ENCODE results near the gene GALNT13.

Gene GALNT13

DNA sequence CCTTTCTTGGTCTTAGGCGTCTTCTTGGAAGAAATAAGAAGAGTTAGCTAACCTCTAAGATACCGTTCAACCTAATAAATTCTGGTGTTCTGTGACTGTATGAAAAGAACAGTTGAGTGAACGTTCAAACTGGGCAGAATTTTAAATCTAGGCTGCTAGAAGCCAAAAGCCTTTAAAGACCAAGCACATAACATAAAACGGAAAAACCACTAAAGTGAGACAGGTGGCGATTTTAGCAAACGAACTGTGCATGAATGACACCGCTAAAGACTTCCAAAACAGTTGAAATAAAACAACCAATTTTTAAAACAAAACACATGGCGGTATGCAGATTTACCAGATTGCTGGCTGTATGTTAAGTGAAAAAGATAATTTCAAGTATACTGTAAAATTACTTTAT is 73.1 kb downstream of the GALNT13 start:
- H3K79me2 ChIP-seq (ENCODE audit: insufficient read depth, low read depth), result no peaks in the 10 kb centered on the region
- H3K9ac ChIP-seq, result no peak overlapping the region
- H3K4me1 ChIP-seq (ENCODE audit: low read depth, poor library complexity, severe bottlenecking), result no peaks in the 10 kb centered on the region
- no peak overlapping the region for H3K4me2 ChIP-seq
- H2AFZ ChIP-seq (ENCODE audit: low read depth), result no peak overlapping the region
- TF ChIP-seq, protein P1, sequence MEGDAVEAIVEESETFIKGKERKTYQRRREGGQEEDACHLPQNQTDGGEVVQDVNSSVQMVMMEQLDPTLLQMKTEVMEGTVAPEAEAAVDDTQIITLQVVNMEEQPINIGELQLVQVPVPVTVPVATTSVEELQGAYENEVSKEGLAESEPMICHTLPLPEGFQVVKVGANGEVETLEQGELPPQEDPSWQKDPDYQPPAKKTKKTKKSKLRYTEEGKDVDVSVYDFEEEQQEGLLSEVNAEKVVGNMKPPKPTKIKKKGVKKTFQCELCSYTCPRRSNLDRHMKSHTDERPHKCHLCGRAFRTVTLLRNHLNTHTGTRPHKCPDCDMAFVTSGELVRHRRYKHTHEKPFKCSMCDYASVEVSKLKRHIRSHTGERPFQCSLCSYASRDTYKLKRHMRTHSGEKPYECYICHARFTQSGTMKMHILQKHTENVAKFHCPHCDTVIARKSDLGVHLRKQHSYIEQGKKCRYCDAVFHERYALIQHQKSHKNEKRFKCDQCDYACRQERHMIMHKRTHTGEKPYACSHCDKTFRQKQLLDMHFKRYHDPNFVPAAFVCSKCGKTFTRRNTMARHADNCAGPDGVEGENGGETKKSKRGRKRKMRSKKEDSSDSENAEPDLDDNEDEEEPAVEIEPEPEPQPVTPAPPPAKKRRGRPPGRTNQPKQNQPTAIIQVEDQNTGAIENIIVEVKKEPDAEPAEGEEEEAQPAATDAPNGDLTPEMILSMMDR (conservative IDR thresholded peaks at IDR 0.05; ENCODE audit: low read depth, low read length), result no peak
- H3K36me3 ChIP-seq (ENCODE audit: insufficient read depth), result no peaks in the 10 kb centered on the region
- H4K20me1 ChIP-seq (ENCODE audit: insufficient read depth), result no peaks in the 10 kb centered on the region
- H3K27me3 ChIP-seq (ENCODE audit: insufficient read depth, low read depth), result no peaks in the 10 kb centered on the region
- no peak overlapping the region for H3K4me3 ChIP-seq (IDR thresholded peaks at IDR 0.05; ENCODE audit: insufficient read depth, low read depth, low read length)
- H3K27ac ChIP-seq, result no peak overlapping the region

DNA sequence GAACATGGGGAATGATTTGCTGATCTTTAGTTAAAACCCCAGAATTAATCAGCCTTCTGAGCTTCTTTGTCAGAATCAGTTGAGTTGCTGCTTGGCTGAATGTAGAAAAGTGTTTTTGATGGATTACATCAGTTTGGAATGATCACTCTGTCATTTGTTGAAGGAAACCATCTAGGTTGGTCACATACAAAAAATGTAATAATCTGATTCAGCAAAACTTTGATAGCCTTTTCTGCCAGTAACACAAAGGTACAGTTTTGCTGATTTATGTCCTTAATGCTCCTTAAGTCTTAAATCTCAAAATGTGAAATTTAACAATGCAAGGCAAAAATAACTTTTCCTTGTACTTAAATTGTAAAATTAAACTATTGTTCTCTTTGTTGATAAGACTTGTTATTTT is 74.3 kb downstream of the GALNT13 start:
- Histone ChIP-seq H3K4me3 (IDR thresholded peaks at IDR 0.05; ENCODE audit: insufficient read depth, low read depth, low read length) (no peak overlapping the region), H3K4me1 (ENCODE audit: low read depth, poor library complexity, severe bottlenecking) (no peaks in the 10 kb centered on the region), H3K4me2 (no peak overlapping the region), H3K9ac (no peak overlapping the region), H3K27ac (no peak overlapping the region), H3K27me3 (ENCODE audit: insufficient read depth, low read depth) (no peaks in the 10 kb centered on the region), H4K20me1 (ENCODE audit: insufficient read depth) (no peaks in the 10 kb centered on the region), H2AFZ (ENCODE audit: low read depth) (no peak overlapping the region), H3K36me3 (ENCODE audit: insufficient read depth) (no peaks in the 10 kb centered on the region), H3K79me2 (ENCODE audit: insufficient read depth, low read depth) (no peaks in the 10 kb centered on the region)
- TF ChIP-seq, protein P1 (conservative IDR thresholded peaks at IDR 0.05; ENCODE audit: low read depth, low read length), result no peak

DNA sequence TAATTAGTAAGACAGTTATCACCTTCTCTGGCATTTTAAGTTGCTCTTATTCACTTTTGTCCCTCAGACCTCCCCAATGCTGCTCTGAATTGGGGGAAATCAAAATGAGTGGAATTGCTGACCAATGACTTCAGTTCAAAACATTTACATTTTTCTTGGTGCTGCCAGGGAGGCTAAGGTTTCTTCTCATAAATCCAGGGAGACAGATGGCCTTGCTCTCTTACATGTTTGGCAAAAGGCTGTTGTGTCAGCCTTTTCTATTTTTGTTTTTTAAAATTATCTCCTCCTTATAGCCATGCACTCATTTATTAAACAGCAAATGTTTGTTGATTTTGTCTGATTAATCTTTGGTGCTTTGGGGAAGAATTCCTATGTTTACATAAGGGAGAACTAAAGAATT is 82.0 kb downstream of the GALNT13 start:
- Histone ChIP-seq H3K4me1 (ENCODE audit: low read depth, poor library complexity, severe bottlenecking) (no peaks in the 10 kb centered on the region), H3K4me3 (IDR thresholded peaks at IDR 0.05; ENCODE audit: insufficient read depth, low read depth, low read length) (no peak overlapping the region), H3K36me3 (ENCODE audit: insufficient read depth) (no peaks in the 10 kb centered on the region), H3K27ac (no peak overlapping the region), H3K4me2 (no peak overlapping the region), H3K79me2 (ENCODE audit: insufficient read depth, low read depth) (no peaks in the 10 kb centered on the region), H3K9ac (no peak overlapping the region), H2AFZ (ENCODE audit: low read depth) (no peak overlapping the region), H4K20me1 (ENCODE audit: insufficient read depth) (no peaks in the 10 kb centered on the region), H3K27me3 (ENCODE audit: insufficient read depth, low read depth) (no peaks in the 10 kb centered on the region)
- TF ChIP-seq, protein P1 (conservative IDR thresholded peaks at IDR 0.05; ENCODE audit: low read depth, low read length), result no peak

DNA sequence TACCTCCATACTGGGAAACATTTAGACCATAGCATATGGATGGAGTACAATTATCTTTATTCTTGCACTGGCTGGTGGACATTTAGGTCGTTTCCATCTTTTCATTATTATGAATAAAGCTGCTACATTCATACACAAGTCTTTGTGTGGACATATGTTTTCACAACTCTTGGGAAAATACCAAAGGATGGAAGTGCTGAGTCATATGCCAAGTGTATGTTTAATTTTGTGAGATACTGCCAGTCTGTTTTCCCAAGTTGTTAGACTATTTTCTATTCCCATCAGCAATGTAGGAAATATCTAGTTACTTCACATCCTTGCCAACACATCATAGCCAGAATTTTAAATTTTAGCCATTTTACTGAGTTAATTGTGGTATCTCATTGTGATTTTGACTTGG is 91.5 kb downstream of the GALNT13 start:
- H3K79me2 ChIP-seq (ENCODE audit: insufficient read depth, low read depth), result no peaks in the 10 kb centered on the region
- no peaks in the 10 kb centered on the region for H3K27me3 ChIP-seq (ENCODE audit: insufficient read depth, low read depth)
- H3K27ac ChIP-seq, result no peak overlapping the region
- no peak overlapping the region for H3K9ac ChIP-seq
- no peaks in the 10 kb centered on the region for H4K20me1 ChIP-seq (ENCODE audit: insufficient read depth)
- no peaks in the 10 kb centered on the region for H3K36me3 ChIP-seq (ENCODE audit: insufficient read depth)
- H3K4me1 ChIP-seq (ENCODE audit: low read depth, poor library complexity, severe bottlenecking), result no peaks in the 10 kb centered on the region
- H3K4me3 ChIP-seq (IDR thresholded peaks at IDR 0.05; ENCODE audit: insufficient read depth, low read depth, low read length), result no peak overlapping the region
- H3K4me2 ChIP-seq, result no peak overlapping the region
- TF ChIP-seq, protein P1 (conservative IDR thresholded peaks at IDR 0.05; ENCODE audit: low read depth, low read length), result no peak
- H2AFZ ChIP-seq (ENCODE audit: low read depth), result no peak overlapping the region
